Effector CD4-positive, alpha-beta T cell (primary cell): ENCODE results near the gene LRCH2. TPM values are rescaled to one million over a fixed set of nuclear protein-coding genes. Genes with fewer than 3 reads are reported as not detected.
"Not testable (repeated sequence)": the region's sequence is repeated elsewhere in the genome, so short reads cannot be mapped to it uniquely, and the experiment has no call there.

Source experiments
- DNase-seq: peaks from one replicate; pipeline ENCODE4 v3.0.0-alpha.2; 2020
- total RNA-seq: gene quantifications from one replicate; lab custom pipeline; 2026; lab: John Stamatoyannopoulos, UW

Gene LRCH2
- total RNA-seq, result not detected

GRCh38 chrX:115233497-115234455, at the start of gene LRCH2:
TSS of gene LRCH2 (minus strand) at chrX:115234096. CDS start at chrX:115234041, 55 bp downstream.
- DNase-seq, result no peak

GRCh38 chrX:115269051-115269683, 35.3 kb upstream of the LRCH2 start:
- DNase-seq, result no peak

GRCh38 chrX:115268421-115268820, 34.5 kb upstream of the LRCH2 start:
- DNase-seq, result no peak

GRCh38 chrX:115266300-115266699, 32.4 kb upstream of the LRCH2 start:
- no peak for DNase-seq

- no peak for DNase-seq
Measured at GRCh38 chrX:115264009-115264408, 30.1 kb upstream of the LRCH2 start.

- DNase-seq, result no peak
Measured at GRCh38 chrX:115261148-115261547, 27.3 kb upstream of the LRCH2 start.

- DNase-seq, result no peak
Measured at GRCh38 chrX:115260330-115260729, 26.4 kb upstream of the LRCH2 start.

- no peak for DNase-seq
Measured at GRCh38 chrX:115259238-115259875, 25.5 kb upstream of the LRCH2 start.

- no peak for DNase-seq
Measured at GRCh38 chrX:115257711-115258110, 23.8 kb upstream of the LRCH2 start.

GRCh38 chrX:115255003-115255402, 21.1 kb upstream of the LRCH2 start:
- DNase-seq, result no peak

GRCh38 chrX:115251458-115252233, 17.8 kb upstream of the LRCH2 start:
- no peak for DNase-seq

GRCh38 chrX:115237056-115237455, 3.2 kb upstream of the LRCH2 start:
- no peak for DNase-seq

GRCh38 chrX:115236560-115236959, 2.7 kb upstream of the LRCH2 start:
- DNase-seq, result no peak

GRCh38 chrX:115234461-115234860, 565 bp upstream of the LRCH2 start:
- DNase-seq, result no peak

- no peak for DNase-seq
Measured at GRCh38 chrX:115232933-115233496, 881 bp downstream of the LRCH2 start.

- no peak for DNase-seq
Measured at GRCh38 chrX:115229337-115230003, 4.4 kb downstream of the LRCH2 start.

GRCh38 chrX:115226929-115227328, 7.0 kb downstream of the LRCH2 start:
- DNase-seq, result no peak

GRCh38 chrX:115217346-115217745, 16.6 kb downstream of the LRCH2 start:
- DNase-seq, result not testable (repeated sequence)

GRCh38 chrX:115214605-115215004, 19.3 kb downstream of the LRCH2 start:
- DNase-seq, result no peak

- no peak for DNase-seq
Measured at GRCh38 chrX:115214151-115214550, 19.7 kb downstream of the LRCH2 start.

- DNase-seq, result not testable (repeated sequence)
Measured at GRCh38 chrX:115209547-115209946, 24.3 kb downstream of the LRCH2 start.

- no peak for DNase-seq
Measured at GRCh38 chrX:115204040-115204439, 29.9 kb downstream of the LRCH2 start.
